Measurements from ENCODE around the gene GRIN2A.

DNA sequence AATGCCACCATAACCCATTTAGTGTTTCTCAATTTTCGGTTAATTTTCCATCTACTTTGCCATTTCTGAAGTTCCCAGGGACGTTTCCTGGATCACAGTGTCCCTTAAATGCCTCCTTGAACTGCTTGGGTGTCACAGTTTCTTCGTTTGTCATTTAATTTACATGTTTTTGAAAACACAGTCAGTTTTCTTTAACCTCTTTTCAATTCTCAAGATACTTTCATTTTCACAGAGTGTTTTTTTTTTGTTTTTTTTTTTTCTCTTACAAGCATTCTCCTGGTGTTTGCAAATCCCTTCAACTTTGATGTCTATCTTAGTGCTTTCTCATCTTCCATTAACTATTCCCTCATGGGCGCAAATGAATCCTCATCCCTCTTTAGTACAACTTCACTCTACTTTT is 283.7 kb downstream of the GRIN2A start:
- TF ChIP-seq POLR2A (IDR thresholded peaks at IDR 0.05; ENCODE audit: low read length) (no peak), GATA1 (IDR thresholded peaks at IDR 0.05; ENCODE audit: low read depth, low read length) (no peak)

Measured in erythroblast (primary cell).